Measurements from ENCODE around the gene FBXO38. TPM values are rescaled to one million over a fixed set of nuclear protein-coding genes. Genes with fewer than 3 reads are reported as not detected.

Gene FBXO38
- total and polyA plus RNA-seq, 9 of the 15 experiments (the other 6 are each of a cell fraction or from before 2014, with no cell fraction given), result 7.4 to 39.4 (median 29.3) TPM

- TF ChIP-seq TOE1 (IDR thresholded peaks at IDR 0.05; ENCODE audit: borderline replicate concordance) (no peak), TOE1 (CRISPR knock-in tag; IDR thresholded peaks at IDR 0.05; ENCODE audit: borderline replicate concordance, low read depth) (no peak), GTF2A2 (tag; IDR thresholded peaks at IDR 0.05) (no peak), CBX2 (IDR thresholded peaks at IDR 0.05; ENCODE audit: insufficient read depth, low read length, poor library complexity, severe bottlenecking) (no peak), NFE2L1 (tag; IDR thresholded peaks at IDR 0.05; ENCODE audit: borderline replicate concordance, low read depth) (no peak), BRF1 (IDR thresholded peaks at IDR 0.05; ENCODE audit: borderline replicate concordance, extremely low read depth, insufficient read length) (no peak), NR2C1 (IDR thresholded peaks at IDR 0.05) (no peak), NR2C1 (tag; IDR thresholded peaks at IDR 0.05) (0 out of 2 replicates have a peak, but pooled peaks have one; percentile 43), FOSL1 (tag; conservative IDR thresholded peaks at IDR 0.05) (no peak), EZH2 (IDR thresholded peaks at IDR 0.05; ENCODE audit: borderline replicate concordance, low read depth, low read length) (no peak), NR2F6 (CRISPR knock-in tag; IDR thresholded peaks at IDR 0.05) (no peak), ATF4 (CRISPR knock-in tag; IDR thresholded peaks at IDR 0.05) (peak; percentile 81), GTF3C2 (IDR thresholded peaks at IDR 0.05; ENCODE audit: borderline replicate concordance, extremely low read depth, insufficient read length) (no peak), ZKSCAN8 (CRISPR knock-in tag; IDR thresholded peaks at IDR 0.05) (no peak), U2AF2 (optimal IDR thresholded peaks at IDR 0.05; ENCODE audit: low read depth, low read length) (no peak), SREBF2 (CRISPR knock-in tag; IDR thresholded peaks at IDR 0.05) (no peak), GTF2F1 (IDR thresholded peaks at IDR 0.05; ENCODE audit: low read depth, low read length) (no peak), ZNF165 (CRISPR knock-in tag; IDR thresholded peaks at IDR 0.05; ENCODE audit: borderline replicate concordance) (no peak), SRSF9 (IDR thresholded peaks at IDR 0.05; ENCODE audit: borderline replicate concordance, low read depth, low read length) (no peak), MNT (conservative IDR thresholded peaks at IDR 0.05) (no peak), NCOA1 (IDR thresholded peaks at IDR 0.05; ENCODE audit: low read depth) (no peak), ZNF511 (CRISPR knock-in tag; IDR thresholded peaks at IDR 0.05) (no peak), NR2C2 (CRISPR knock-in tag; IDR thresholded peaks at IDR 0.05) (no peak), NR2C2 (tag; IDR thresholded peaks at IDR 0.05) (peak; percentile 53; the same call in 1 of the 2 replicates), KAT8 (IDR thresholded peaks at IDR 0.05; ENCODE audit: low read depth) (no peak)
These were observed 53.5 kb downstream of the FBXO38 start (continued) for GRCh38 chr5:148437249-148437648.

All from K562 (cell line).